ENCODE data around the gene CD151.

CD151 gene

DNA sequence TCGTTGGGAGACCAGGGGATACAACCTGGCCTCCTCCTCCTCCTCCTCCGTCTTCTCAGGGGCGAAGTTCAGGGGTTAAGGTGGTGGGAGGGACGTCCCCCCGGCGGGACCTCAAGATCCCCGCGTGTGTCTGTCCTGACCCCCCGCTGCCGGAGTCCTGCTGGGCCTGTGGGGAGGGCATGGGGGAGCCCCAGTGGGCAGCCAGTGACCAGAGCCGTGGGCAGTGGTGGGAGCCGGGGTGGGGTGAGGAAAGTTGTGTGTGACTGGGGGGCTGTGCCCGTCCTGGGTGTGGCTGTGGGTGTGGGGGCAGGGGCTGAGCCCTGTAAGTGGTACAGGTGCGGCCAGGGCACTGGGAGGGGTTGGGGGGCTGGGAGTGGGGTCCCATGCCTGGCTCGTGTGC lies 20.0 kb downstream of the CD151 start:
- H3K9me3 ChIP-seq (ENCODE audit: insufficient read depth, low read length): no peaks in the 10 kb centered on the region
- peak overlapping the region; percentile 64 for H3K9ac ChIP-seq (ENCODE audit: insufficient read length, low read depth)
- H3K27me3 ChIP-seq (ENCODE audit: insufficient read depth, insufficient read length): no peaks in the 10 kb centered on the region
- DNase-seq (ENCODE audit: low read depth, low spot score): no peak
- TF ChIP-seq SUZ12 (IDR thresholded peaks at IDR 0.05; ENCODE audit: extremely low read depth, insufficient read depth, insufficient read length) (no peak), ZNF274 (IDR thresholded peaks at IDR 0.05; ENCODE audit: low read depth, low read length) (no peak), YY1 (IDR thresholded peaks at IDR 0.05; ENCODE audit: insufficient read depth, insufficient read length) (no peak)
- peaks cover 34% of the 10 kb centered on the region for H3K36me3 ChIP-seq (ENCODE audit: insufficient read depth, insufficient read length, low read length)
- H3K4me3 ChIP-seq (ENCODE audit: insufficient read length, low read depth): no peak overlapping the region
- peaks cover 50% of the 10 kb centered on the region for H3K4me1 ChIP-seq (ENCODE audit: insufficient read depth, insufficient read length)

DNA sequence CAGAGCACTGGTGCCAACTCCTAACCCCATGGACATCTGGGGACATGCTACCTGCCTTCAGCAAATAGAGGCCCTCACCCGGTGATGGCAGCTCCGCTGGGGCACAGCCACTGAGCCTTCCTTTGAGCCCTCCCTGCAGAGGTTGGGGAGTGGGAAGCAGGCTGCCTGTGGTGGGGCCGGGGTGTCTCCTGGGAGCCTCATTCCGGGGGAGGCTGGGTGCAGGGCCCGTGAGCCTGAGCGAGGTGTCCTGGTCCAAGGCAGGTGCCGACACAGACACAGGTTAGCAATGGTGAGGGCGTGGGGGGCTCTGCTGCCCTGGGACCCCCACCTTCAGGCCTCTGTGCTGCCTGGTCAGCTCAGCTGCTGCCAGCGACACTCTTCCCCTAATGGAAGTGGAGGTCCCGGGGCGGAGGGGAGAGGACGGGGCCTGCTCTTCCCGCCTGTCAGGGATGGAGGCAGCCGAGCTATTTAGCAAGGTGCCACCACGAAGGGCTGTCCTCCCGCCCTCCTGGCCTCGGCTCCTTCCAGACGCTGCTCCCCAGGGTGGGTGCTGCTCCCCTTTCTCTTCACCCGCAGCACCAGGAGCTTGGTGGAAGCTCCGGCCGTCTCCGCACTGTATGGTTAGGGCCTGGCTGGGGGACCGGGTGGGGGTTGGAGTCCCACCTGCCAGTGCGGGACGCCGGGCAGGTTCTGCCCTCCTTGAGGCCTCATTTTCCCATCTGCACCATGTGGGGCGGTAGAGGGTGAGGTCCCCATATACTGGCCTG lies 21.1 kb downstream of the CD151 start:
- H3K36me3 ChIP-seq (ENCODE audit: insufficient read depth, insufficient read length, low read length): peaks cover 33% of the 10 kb centered on the region
- no peaks in the 10 kb centered on the region for H3K27me3 ChIP-seq (ENCODE audit: insufficient read depth, insufficient read length)
- no peaks in the 10 kb centered on the region for H3K9me3 ChIP-seq (ENCODE audit: insufficient read depth, low read length)
- H3K4me3 ChIP-seq (ENCODE audit: insufficient read length, low read depth): no peak overlapping the region
- peaks cover 48% of the 10 kb centered on the region for H3K4me1 ChIP-seq (ENCODE audit: insufficient read depth, insufficient read length)
- no peak for TF ChIP-seq ZNF274 (IDR thresholded peaks at IDR 0.05; ENCODE audit: low read depth, low read length)
- TF ChIP-seq YY1 (IDR thresholded peaks at IDR 0.05; ENCODE audit: insufficient read depth, insufficient read length): no peak
- TF ChIP-seq SUZ12 (IDR thresholded peaks at IDR 0.05; ENCODE audit: extremely low read depth, insufficient read depth, insufficient read length): no peak
- no peak for DNase-seq (ENCODE audit: low read depth, low spot score)
- no peak overlapping the region for H3K9ac ChIP-seq (ENCODE audit: insufficient read length, low read depth)

DNA sequence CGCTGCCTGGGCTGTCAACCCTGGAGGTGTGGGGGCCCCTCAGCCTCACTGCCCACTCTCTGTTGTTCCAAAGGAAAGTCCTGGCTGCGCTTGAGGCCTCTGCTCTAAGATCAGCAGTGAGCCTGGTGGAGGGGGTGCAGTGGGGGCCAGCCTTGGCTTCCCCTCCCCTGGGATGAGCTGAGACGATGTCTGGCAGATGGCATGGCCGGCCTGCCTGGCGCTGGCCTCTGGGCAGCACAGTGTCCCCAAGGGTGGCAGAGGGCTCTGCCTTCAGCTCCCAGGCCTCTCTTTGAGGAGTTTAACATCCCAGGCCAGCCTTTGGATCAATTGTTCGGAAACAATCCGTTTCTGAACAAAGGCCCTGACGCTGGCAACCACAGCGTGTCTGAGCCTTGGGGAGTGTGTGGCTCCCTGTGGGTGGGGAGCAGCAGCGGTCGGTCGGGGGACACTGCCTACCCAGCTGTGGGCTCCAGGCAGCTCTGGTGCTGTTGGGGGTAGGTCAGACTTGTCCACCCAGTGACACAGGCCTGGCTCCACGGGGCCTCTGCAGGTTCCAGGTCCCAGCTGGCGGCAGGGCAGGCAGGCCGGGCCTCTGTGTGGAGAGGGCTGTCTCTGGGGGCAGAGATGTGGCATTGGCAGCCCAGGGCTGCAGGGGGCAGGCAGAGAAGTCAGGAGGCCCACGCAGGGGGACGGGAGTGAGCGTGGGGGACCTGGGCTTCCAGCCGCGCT lies 22.0 kb downstream of the CD151 start:
- Histone ChIP-seq H3K27me3 (ENCODE audit: insufficient read depth, insufficient read length) (no peaks in the 10 kb centered on the region), H3K9ac (ENCODE audit: insufficient read length, low read depth) (peak overlapping the region; percentile 50), H3K9me3 (ENCODE audit: insufficient read depth, low read length) (no peaks in the 10 kb centered on the region), H3K4me1 (ENCODE audit: insufficient read depth, insufficient read length) (peaks cover 55% of the 10 kb centered on the region), H3K4me3 (ENCODE audit: insufficient read length, low read depth) (no peak overlapping the region), H3K36me3 (ENCODE audit: insufficient read depth, insufficient read length, low read length) (peaks cover 33% of the 10 kb centered on the region)
- TF ChIP-seq YY1 (IDR thresholded peaks at IDR 0.05; ENCODE audit: insufficient read depth, insufficient read length): no peak
- no peak for TF ChIP-seq SUZ12 (IDR thresholded peaks at IDR 0.05; ENCODE audit: extremely low read depth, insufficient read depth, insufficient read length)
- no peak for TF ChIP-seq ZNF274 (IDR thresholded peaks at IDR 0.05; ENCODE audit: low read depth, low read length)
- no peak for DNase-seq (ENCODE audit: low read depth, low spot score)

DNA sequence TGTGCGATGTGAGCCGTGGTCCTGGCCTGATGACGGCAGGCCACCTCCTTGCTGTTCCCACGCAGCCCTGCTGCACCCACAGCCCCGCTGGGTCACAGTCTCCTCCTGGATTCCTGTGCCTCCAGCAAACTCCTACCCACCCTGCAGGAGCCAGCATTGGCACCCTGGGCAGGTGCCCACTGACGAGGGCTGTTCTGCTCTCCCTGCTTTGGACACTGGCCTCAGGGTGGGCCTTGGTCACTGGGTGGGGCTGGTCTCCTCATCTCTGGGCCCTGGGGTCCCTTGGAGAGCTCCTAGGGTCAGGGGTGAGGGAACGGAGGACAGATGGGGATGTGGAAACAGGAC lies 22.6 kb downstream of the CD151 start:
- Histone ChIP-seq H3K9me3 (ENCODE audit: insufficient read depth, low read length) (no peaks in the 10 kb centered on the region), H3K4me1 (ENCODE audit: insufficient read depth, insufficient read length) (peaks cover 60% of the 10 kb centered on the region), H3K36me3 (ENCODE audit: insufficient read depth, insufficient read length, low read length) (peaks cover 33% of the 10 kb centered on the region), H3K4me3 (ENCODE audit: insufficient read length, low read depth) (no peak overlapping the region), H3K27me3 (ENCODE audit: insufficient read depth, insufficient read length) (no peaks in the 10 kb centered on the region), H3K9ac (ENCODE audit: insufficient read length, low read depth) (no peak overlapping the region)
- TF ChIP-seq SUZ12 (IDR thresholded peaks at IDR 0.05; ENCODE audit: extremely low read depth, insufficient read depth, insufficient read length) (no peak), ZNF274 (IDR thresholded peaks at IDR 0.05; ENCODE audit: low read depth, low read length) (no peak), YY1 (IDR thresholded peaks at IDR 0.05; ENCODE audit: insufficient read depth, insufficient read length) (no peak)
- no peak for DNase-seq (ENCODE audit: low read depth, low spot score)

DNA sequence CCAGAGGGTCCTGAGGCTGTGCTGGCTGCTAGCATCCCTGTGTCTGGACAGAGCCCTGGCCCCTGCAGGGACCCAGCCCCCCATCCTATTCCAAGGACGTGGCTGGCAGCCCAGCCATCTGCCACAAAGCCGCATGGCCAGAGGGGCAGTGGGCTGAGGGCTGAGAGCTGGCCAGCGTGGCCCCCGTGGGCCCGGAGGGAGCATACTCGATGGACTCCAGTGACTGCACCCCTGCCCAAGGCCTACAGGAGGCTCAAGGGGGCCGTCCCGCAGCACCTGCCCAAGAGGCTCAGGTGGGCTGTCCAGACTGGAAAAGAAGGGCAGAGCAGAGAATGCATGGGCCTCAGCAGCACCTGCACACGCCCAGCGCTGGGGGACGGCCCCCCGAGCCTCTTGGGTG lies 23.0 kb downstream of the CD151 start:
- Histone ChIP-seq H3K4me1 (ENCODE audit: insufficient read depth, insufficient read length) (peaks cover 65% of the 10 kb centered on the region), H3K4me3 (ENCODE audit: insufficient read length, low read depth) (no peak overlapping the region), H3K36me3 (ENCODE audit: insufficient read depth, insufficient read length, low read length) (peaks cover 33% of the 10 kb centered on the region), H3K27me3 (ENCODE audit: insufficient read depth, insufficient read length) (no peaks in the 10 kb centered on the region), H3K9ac (ENCODE audit: insufficient read length, low read depth) (no peak overlapping the region), H3K9me3 (ENCODE audit: insufficient read depth, low read length) (no peaks in the 10 kb centered on the region)
- TF ChIP-seq ZNF274 (IDR thresholded peaks at IDR 0.05; ENCODE audit: low read depth, low read length): no peak
- no peak for TF ChIP-seq YY1 (IDR thresholded peaks at IDR 0.05; ENCODE audit: insufficient read depth, insufficient read length)
- no peak for TF ChIP-seq SUZ12 (IDR thresholded peaks at IDR 0.05; ENCODE audit: extremely low read depth, insufficient read depth, insufficient read length)
- no peak for DNase-seq (ENCODE audit: low read depth, low spot score)

DNA sequence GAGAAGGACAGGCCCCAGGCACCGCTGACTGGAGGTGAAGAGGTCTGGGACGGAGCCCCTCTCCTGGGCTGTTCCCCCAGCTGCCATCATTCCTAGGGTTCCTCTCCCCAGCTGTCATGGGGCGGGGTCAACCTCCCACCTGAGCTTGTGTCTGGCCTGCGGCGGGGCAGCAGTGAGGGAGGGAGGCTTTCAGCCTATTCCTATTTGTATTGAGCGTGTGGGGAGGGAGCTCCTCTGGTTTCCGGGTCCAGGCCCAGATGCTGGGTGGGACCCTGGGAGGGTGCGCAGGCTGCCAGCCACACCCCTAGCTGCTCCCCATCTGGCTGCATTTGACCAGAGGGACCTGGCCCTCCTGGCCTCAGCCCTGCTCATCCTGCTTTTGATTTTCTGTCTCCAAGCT lies 23.6 kb downstream of the CD151 start:
- TF ChIP-seq YY1 (IDR thresholded peaks at IDR 0.05; ENCODE audit: insufficient read depth, insufficient read length): no peak
- no peak for TF ChIP-seq SUZ12 (IDR thresholded peaks at IDR 0.05; ENCODE audit: extremely low read depth, insufficient read depth, insufficient read length)
- TF ChIP-seq ZNF274 (IDR thresholded peaks at IDR 0.05; ENCODE audit: low read depth, low read length): no peak
- H3K27me3 ChIP-seq (ENCODE audit: insufficient read depth, insufficient read length): no peaks in the 10 kb centered on the region
- peaks cover 33% of the 10 kb centered on the region for H3K36me3 ChIP-seq (ENCODE audit: insufficient read depth, insufficient read length, low read length)
- H3K4me3 ChIP-seq (ENCODE audit: insufficient read length, low read depth): no peak overlapping the region
- H3K9me3 ChIP-seq (ENCODE audit: insufficient read depth, low read length): no peaks in the 10 kb centered on the region
- no peak for DNase-seq (ENCODE audit: low read depth, low spot score)
- H3K9ac ChIP-seq (ENCODE audit: insufficient read length, low read depth): peak overlapping the region; percentile 17
- H3K4me1 ChIP-seq (ENCODE audit: insufficient read depth, insufficient read length): peaks cover 59% of the 10 kb centered on the region

DNA sequence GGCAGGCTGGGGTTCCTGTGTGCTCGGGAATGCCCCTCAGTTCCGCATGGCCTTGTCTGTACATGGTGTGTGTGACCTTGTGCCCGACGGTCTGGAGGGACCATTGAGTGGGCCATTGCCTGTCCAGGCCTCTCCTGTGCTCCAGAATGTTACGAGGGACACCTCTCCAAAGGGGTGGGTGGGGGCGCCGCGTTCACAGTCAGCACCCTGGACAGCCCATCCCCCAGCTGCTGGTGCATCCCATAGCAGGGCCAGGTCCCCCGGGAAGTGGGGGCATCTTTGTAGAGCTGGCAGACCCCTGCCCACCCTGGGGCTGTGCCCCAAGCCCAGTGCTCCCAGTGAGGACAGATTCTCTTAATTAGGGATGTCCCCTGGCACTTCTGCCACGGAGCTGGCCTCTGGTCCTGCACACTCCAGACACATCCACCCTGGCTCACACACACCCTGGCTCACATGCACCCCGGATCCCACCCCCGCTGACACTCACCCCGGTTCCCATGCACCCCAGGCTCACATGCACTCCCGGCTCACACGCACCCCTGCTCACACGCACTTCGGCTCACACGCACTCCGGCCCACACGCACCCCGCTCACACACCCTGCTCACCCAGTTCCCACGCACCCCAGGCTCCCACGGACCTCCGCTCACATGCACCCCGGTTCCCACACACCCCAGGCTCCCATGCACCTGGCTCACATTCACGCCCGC lies 25.5 kb downstream of the CD151 start:
- H3K27me3 ChIP-seq (ENCODE audit: insufficient read depth, insufficient read length): no peaks in the 10 kb centered on the region
- peaks cover 59% of the 10 kb centered on the region for H3K4me1 ChIP-seq (ENCODE audit: insufficient read depth, insufficient read length)
- TF ChIP-seq YY1 (IDR thresholded peaks at IDR 0.05; ENCODE audit: insufficient read depth, insufficient read length) (no peak), ZNF274 (IDR thresholded peaks at IDR 0.05; ENCODE audit: low read depth, low read length) (no peak), SUZ12 (IDR thresholded peaks at IDR 0.05; ENCODE audit: extremely low read depth, insufficient read depth, insufficient read length) (no peak)
- H3K9ac ChIP-seq (ENCODE audit: insufficient read length, low read depth): no peak overlapping the region
- H3K9me3 ChIP-seq (ENCODE audit: insufficient read depth, low read length): no peaks in the 10 kb centered on the region
- H3K4me3 ChIP-seq (ENCODE audit: insufficient read length, low read depth): no peak overlapping the region
- H3K36me3 ChIP-seq (ENCODE audit: insufficient read depth, insufficient read length, low read length): peaks cover 27% of the 10 kb centered on the region
- no peak for DNase-seq (ENCODE audit: low read depth, low spot score)

All from NT2/D1 (cell line).